Stimulated activated CD4-positive, alpha-beta T cell treated with anti-CD3 and anti-CD28 coated beads, Interleukin-15, amount 100 ng/mL, for 1 hour (primary cell): ENCODE data around the gene TBCK.

Source experiments
- DNase-seq, 2 donors: peaks; one replicate each; pipeline ENCODE4 v3.0.0-alpha.2; 2020; ENCODE audit warnings: low read depth in 1 of 2, low spot score in 1 of 2

Gene TBCK

DNA sequence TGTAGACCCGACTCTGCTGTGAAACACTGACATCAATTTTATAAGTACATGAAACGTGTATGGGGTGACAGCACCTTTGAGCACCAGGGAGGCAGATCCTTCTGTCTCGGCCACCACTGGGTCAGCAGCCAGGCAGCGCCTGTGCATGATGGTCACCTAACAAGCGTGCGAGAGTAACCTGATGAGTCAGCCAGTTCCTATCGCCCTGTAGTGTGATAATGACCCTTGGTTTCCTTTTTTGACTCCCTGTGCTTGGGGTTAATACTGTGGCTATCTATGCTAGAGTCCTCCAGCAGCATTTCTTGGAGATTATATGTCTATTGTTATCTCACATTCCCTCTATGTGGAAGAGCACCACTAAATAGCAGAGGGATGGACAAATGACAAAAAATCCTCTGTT lies 319.2 kb downstream of the TBCK start:
- DNase-seq: no peak

- no peak for DNase-seq
Observed at GRCh38 chr4:105994841-105995501, 321.0 kb downstream of the TBCK start.

DNA sequence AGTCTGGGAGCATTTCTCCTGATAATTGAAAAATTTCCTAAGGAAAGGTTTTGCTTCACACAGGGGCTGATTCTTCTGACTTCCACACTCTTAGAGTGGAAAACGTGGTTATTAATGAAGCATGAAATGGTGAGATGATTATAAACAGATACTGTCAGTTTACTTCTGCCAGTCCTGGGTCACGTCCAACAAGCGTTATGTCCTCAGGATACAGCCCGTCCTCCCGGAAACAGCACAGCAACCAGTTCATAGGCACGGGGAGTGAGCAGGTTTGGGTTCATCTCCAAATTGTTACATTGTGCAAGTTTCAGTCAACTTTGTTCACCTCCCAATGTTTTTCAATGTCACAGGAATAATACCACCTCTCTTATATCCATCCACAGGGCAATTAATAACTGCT lies 321.9 kb downstream of the TBCK start:
- no peak for DNase-seq

GRCh38 chr4:105992641-105993305 lies 323.2 kb downstream of the TBCK start:
- no peak for DNase-seq

- no peak for DNase-seq
Observed at GRCh38 chr4:105991726-105992125, 324.3 kb downstream of the TBCK start.
